NCI-H446 treated with DMSO at 0.1 percent for 48 hours (cell line): ENCODE measurements around the gene CD84.
"Not testable (repeated sequence)": the region's sequence is repeated elsewhere in the genome, so short reads cannot be mapped to it uniquely, and the experiment has no call there.

Source experiments
- DNase-seq: peaks from one replicate; lab custom pipeline; 2025; lab: John Stamatoyannopoulos, UW

CD84 gene

GRCh38 chr1:160608941-160609340 is 29.6 kb upstream of the CD84 start:
- DNase-seq = no peak

GRCh38 chr1:160608514-160608913 is 29.2 kb upstream of the CD84 start:
- DNase-seq = no peak

DNA sequence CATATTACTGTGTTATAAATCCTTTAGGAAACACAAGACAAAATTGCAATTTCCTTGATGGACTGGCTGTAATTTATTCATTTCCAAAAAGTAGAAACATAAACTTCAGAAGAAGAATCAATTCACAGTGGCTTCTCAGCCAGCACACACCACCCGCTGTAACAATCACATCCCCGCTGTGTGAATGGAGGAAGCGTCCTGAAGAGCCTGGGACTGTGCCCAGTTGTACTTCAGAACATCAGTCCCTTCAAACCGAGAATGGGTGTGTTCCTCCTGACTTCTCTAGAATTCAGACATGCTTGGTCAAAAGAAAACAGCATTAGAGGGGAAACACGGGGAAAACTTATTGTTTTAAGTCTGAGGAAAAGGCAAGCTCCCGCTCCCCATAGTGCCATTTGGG is 28.8 kb upstream of the CD84 start:
- DNase-seq = no peak

DNA sequence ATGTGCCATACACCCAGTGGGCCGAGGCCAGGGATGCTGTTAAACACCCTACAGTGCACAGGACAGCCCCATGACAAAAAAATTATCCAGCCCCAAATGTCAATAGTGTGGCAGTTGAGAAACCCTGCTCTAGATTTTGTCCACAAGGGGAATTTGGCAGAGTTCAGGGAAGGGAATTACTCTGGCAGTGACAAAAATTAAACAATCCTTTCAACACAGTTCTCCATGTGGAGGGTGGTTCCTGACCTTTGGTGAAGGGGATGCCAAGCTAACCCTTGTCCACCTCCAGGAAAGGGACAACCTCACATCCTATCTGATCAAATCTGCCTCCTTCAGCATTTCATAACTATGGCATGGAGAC is 28.4 kb upstream of the CD84 start:
- DNase-seq = no peak

DNA sequence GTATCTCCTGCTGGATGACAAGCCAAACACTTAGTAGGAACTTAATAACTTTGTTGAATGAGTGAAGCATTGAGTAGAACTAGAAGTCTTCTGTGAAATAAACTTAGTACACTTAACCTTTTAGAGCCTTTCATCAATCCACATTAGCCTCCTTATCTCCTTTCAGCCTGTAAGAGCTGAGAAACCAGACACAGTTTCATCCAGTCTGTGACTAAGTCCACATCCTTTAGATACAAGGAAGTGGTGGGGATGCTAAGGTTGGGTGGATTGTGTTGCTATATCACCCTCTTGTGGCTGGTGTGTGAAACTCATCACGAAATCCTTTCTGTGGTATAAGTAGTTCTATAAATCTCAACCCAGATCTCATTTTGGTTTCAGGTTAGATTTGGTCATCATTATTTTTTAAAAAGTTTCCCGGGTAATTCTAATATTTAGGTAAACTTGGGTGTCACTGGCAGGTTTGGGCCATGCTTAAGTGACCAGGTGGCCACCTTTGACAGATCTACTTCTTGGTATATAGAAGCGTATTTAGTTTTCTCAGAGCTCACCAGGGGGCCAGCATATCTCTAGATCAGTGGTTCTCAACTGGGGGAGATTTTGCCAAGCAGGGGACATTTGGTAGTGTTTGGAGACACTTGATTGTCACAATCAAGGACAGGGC is 27.8 kb upstream of the CD84 start:
- peak; percentile 30 for DNase-seq

GRCh38 chr1:160606611-160607010 is 27.3 kb upstream of the CD84 start:
- DNase-seq = no peak

DNA sequence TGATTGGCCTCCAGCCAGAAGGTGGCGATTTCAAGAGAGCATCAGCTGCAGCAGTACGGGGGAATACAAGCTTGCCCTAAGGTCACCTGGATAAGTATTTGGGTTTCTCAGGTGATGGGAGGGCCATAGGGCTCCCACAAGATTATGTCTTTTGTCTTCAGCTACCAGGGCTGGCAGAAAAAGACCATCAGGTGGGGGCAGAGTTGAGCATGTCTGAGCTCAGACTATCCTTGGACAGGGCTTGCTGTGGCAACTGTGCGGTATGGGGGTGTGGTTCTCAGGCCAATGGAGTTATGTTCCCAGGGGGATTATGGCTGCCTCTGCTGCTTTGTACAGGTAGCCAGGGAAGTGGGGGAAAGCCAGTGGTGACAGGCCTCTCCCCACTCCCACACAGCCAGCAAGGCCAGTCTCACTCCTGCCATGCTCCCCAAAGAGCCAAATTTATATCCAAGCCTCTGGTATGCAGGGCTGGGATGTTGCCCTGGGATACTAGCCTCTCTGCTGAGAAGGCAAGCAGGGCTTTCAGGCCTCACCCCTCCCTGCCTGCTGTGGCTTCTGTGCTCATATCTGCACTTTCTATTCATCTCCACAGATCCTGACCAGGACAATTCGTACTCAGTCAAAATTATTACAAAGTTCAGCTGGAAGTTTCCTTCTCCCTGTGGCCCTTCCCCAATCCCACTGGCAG is 26.6 kb upstream of the CD84 start:
- no peak for DNase-seq

- no peak for DNase-seq
Measured at GRCh38 chr1:160605205-160605604, 25.9 kb upstream of the CD84 start.

GRCh38 chr1:160597705-160598104 is 18.4 kb upstream of the CD84 start:
- DNase-seq = no peak

GRCh38 chr1:160597051-160597450 is 17.8 kb upstream of the CD84 start:
- DNase-seq = no peak

- no peak for DNase-seq
Measured at GRCh38 chr1:160590488-160590887, 11.2 kb upstream of the CD84 start.

GRCh38 chr1:160588468-160588867 is 9.2 kb upstream of the CD84 start:
- no peak for DNase-seq

DNA sequence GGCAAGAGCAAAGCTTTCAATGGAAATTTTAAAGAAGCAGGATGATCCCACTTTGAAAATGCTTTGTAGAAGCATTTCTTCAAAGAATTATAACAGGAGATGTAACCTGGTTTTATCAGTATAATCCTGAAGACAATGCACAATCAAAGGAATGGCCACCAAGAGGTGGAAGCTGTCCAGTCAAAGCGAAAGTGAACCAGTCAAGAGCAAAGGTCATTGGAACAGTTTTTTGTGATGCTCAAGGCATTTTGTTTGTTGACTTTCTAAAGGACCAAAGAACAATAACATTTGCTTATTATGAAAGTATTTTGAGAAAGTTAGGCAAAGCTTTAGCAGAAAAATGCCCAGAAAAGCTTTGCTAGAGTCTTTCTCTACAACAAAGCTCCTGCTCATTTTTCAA is 5.5 kb upstream of the CD84 start:
- no peak for DNase-seq

DNA sequence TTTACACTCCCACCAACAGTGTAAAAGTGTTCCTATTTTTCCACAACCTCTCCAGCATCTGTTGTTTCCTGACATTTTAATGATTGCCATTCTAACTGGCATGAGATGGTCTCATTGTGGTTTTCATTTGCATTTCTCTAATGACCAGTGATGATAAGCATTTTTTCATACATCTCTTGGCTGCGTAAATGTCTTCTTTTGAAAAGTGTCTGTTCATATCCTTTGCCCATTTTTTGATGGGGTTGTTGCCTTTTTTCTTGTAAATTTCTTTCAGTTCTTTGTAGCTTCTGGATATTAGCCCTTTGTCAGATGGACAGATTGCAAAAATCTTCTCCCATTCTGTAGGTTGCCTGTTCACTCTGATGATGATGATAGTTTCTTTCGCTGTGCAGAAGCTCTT is 3.7 kb upstream of the CD84 start:
- DNase-seq = not testable (repeated sequence)

DNA sequence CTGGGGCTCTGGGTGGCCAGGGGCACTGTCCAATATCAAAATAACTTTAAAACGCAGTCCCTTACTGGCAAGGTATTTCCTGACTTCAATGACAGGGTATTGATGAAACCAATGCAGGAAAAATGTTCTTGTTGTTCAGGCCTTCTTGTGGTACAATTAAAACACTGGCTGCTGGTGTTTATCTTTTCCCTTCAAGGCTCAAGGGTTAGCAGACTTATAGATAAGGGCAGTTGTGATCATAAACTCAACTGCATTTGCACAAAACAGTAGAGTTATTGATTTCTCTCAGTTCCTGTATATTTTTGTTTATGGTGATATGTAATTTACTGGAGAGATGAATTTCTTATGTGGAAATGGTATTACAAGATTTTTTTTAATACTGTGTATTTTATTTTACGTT is 2.7 kb upstream of the CD84 start:
- DNase-seq = no peak

DNA sequence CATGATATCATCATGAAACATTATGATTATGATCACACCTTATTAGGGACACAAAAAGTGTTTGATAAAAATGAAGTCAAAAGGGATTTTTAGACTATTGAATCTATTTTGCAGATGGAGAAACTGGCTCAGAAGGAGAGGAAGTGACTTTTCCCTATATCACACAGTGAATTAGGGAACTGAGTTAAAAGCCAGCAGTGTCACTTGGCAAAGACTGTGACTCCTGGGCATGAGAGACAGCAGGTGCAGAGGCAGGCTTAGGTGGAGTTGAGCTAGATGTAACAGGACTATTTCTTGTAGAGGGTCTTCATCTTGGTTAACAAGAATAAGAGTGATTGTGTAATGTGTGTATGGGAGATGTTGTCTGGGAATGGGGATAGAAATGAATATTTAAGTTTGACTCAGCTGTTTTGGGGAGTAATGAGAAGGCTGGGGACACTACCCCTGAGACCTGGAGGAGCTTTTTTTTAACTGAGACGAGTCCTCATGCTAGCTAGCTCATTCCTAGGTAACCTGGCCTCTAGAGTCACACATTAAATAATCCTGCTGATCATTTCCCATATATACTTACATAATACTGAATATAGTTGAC is 1.0 kb upstream of the CD84 start:
- DNase-seq = no peak

GRCh38 chr1:160578525-160579191 is 638 bp downstream of the CD84 start:
- DNase-seq = no peak

- DNase-seq = no peak
Measured at GRCh38 chr1:160578175-160578524, 1.1 kb downstream of the CD84 start.

DNA sequence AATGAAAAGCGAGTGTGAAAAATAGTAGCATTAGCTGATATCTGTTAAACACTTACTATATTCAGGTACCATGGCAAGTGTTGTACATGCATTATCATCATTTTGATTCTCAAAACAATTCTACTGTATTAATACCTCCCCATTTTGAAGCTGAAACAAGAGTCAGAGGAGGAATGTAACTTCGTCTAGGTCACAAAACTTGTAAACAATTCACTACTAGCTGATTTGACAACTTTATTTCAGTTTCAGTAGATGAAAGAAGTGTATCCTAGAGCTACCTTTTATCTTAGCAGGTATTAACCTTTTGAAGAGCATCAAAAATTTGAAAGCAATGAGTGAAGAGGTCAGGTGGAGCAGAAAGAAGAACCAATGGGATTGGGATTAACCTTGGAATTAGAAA is 1.6 kb downstream of the CD84 start:
- no peak for DNase-seq

DNA sequence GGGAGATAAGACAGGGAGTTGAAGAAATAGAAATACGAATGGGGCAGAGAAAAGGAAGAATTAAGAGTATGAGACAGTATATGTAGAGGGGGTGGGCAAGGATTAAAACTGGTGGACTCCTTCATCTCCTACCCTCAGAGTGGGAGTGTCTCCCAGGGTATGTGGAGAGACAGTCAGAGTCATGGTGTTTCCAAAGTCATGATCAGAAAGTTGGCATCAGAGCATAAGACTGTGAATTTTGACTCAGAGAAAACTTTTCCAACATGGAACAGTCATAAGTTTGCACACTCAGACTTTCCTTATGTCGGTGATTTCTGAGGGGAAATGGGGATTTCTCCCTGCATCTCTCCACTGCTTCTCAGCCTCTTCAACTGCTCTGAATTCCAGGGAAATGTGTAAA is 2.4 kb downstream of the CD84 start:
- DNase-seq = no peak

DNA sequence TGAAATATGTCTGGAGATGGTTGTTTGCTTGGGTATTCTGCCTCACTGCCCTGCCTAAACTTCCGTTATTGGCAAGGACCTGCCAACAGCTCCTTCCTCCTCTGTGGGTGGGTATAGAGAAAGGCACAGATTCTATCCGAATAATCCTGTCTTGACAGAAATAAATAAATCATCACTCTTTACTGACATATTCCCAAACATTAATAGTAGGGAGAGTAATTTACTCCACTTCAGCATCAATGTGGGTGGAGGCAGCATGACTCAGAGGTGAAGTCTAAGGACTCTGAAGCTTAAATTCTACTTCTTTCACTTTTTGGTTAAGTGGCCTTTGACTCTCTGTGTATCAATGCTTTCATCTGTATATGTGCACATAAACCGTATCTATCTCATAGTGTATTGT is 2.9 kb downstream of the CD84 start:
- DNase-seq = no peak

DNA sequence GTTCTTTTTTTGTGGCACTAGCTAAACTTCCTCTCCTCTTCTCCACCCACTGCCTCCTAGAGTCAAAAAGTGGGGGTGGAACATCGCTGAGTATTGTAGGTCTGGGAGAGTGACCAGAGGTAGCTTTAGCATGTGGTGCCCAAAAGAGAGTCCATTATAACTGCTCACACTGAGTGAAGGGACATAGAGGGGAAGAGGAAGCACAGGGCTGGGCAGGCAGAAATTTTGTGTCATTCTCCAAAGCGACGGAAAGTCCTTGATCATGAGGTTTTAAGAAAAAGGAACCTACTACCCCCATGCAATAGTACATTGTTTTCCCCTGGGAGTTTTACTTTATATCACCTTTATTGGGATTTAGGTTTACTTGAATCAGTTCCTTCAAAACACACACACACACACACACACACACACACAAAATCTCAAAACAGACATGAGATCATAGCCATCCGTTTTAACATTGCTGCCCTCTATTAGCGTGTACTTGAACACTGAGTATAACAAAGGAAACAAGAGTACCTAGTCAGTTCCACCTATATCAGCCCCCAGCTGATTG is 4.1 kb downstream of the CD84 start:
- no peak for DNase-seq

DNA sequence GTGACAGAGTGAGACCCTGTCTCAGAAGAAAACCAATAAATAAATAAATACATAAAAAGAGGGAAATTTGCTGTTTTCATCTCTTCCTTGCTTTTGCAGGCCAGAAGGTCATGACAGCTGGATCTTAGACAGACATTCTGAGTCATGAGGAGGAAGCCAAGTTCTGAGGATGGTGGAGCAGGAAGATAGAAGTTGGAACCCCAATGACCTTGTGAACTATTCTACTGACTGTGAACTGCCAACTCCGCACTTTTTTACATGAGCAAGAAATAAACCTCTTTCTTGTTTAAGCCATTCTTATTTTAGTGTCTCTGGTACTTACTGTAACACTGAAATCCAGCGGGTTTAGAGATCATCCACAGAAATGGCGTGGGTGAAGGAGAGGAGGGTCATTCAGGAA is 8.5 kb downstream of the CD84 start:
- DNase-seq = no peak
